Motor neuron (in vitro differentiated cells): Measurements from ENCODE around the gene NIFK. TPM values are rescaled to one million over a fixed set of nuclear protein-coding genes. Genes with fewer than 3 reads are reported as not detected.
"Not testable (repeated sequence)": the region's sequence is repeated elsewhere in the genome, so short reads cannot be mapped to it uniquely, and the experiment has no call there.

Experiments used
- ATAC-seq, 8 experiments: fragments of 200-7000 bp; cut with Tn5 transposase; replicated peaks in 6 of 8; 2 replicates each; pipeline ENCODE4 v1.8.0; 2021; ENCODE audit warnings: mild to moderate bottlenecking in 8 of 8, moderate library complexity in 8 of 8
- H3K27ac ChIP-seq, 2 donors: fragments of 250-450 bp; sonication (Bioruptor Pico); 2 replicates each; pipeline ENCODE4 v1.9.0; 2021; ENCODE audit warnings: antibody characterized with exemption in 2 of 2, mild to moderate bottlenecking in 2 of 2, moderate library complexity in 1 of 2
- H3K4me1 ChIP-seq, 2 donors: fragments of 250-450 bp; sonication (Bioruptor Pico); replicated peaks in 1 of 2; 2 replicates each; pipeline ENCODE4 v1.6.1; 2021; ENCODE audit warnings: antibody characterized with exemption in 2 of 2, mild to moderate bottlenecking in 2 of 2, moderate library complexity in 1 of 2
- H3K4me3 ChIP-seq, 5 donors: fragments of 250-450 bp; sonication (Bioruptor Pico); 2 replicates each; pipeline ENCODE4 v1.9.0; 2021; ENCODE audit warnings: antibody characterized with exemption in 5 of 5, mild to moderate bottlenecking in 5 of 5, moderate library complexity in 4 of 5
- WGBS, 10 experiments: fragments of 450-650 bp; shearing (Covaris generic); methylation state at CpG; one replicate each; pipeline ENCODE4 v1.0.0; 2022; 5-methylcytosine and 5-hydroxymethylcytosine counted together
- in situ Hi-C, 9 experiments: fragments of 400-800 bp; cut with MboI; loops; one replicate each; pipeline ENCODE4 v1.15.0; 2021; ENCODE audit warnings: low sequenced_read_pairs in 9 of 9, low pct_unique_long_range_greater_than_20kb in 2 of 9; ENCODE audit not compliant: unreplicated experiment in 9 of 9
- total RNA-seq, 8 experiments: library from RNA; unstranded; fragments of 300-600 nt; gene quantifications; 2 replicates each; pipeline versions ENCODE4 v1.2.3 to v1.2.4, GENCODE V29; 2022

Gene NIFK
- total RNA-seq, 8 experiments from 2014 or later: 34.1 to 106 (median 60.4) TPM

DNA sequence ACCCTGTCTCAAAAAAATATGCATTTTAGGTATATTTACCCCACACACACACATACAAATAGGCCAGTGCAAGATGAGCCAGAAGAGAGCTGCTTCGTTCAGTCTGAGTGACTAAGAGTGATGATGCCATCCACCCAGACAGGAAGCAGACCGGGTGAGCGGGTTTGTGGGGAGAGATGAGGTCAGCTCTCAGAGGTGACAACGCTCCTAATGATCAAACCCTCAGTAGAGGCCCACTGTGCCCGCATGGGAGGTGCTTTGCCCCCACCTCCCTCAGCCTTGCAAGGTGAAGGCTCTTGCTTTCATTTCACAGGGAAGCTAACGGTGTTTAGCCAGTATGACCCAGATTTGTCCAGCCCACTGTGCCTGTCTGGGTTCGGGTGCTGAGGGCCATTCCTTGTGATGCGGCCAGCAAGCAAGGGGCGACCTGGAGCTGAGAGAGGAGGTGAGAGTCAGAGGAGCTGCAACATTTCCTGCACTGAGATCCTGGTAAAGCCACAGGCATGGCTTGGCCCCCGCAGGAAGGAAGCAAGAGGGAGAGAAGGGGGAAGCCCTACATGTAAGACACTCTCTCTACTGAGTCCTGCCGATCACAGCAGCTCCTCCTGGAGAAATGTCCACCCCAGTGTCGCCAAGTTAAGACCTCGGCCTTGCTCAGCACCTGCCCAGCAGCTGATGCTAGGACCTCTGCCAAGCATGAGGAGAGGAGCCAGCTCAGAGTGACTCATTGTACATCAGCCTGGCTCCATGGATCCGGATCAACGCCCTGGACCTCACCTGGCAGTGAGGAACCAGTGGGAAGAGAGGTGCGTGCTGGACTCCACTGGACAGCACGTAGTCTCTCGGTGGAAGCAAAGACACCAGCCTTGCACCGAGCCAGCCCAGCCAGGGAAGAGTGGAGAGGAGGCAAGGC lies 37.0 kb downstream of the NIFK start:
- H3K4me1 ChIP-seq: peaks cover 0 to 10% of the 10 kb centered on the region in 2 donors
- peak; percentile 63 to 98 (median 98) for ATAC-seq
- 9 to 87% (median 51%) methylated on average over 1 to 13 of the region's 19 CpGs; no CpG with 5 or more reads in 3 of the 10 experiments for WGBS, 10 experiments
- H3K27ac ChIP-seq: peak overlapping the region in 1 of 2 donors; percentile 78
- H3K4me3 ChIP-seq: no peak overlapping the region
- in situ Hi-C loops: loop anchor here in 2 of 9 experiments (25.0 kb wide), 3 partner anchors 87 to 312 kb away; partner anchors contain the start of gene RNU4ATAC (in 2 of the 2)

DNA sequence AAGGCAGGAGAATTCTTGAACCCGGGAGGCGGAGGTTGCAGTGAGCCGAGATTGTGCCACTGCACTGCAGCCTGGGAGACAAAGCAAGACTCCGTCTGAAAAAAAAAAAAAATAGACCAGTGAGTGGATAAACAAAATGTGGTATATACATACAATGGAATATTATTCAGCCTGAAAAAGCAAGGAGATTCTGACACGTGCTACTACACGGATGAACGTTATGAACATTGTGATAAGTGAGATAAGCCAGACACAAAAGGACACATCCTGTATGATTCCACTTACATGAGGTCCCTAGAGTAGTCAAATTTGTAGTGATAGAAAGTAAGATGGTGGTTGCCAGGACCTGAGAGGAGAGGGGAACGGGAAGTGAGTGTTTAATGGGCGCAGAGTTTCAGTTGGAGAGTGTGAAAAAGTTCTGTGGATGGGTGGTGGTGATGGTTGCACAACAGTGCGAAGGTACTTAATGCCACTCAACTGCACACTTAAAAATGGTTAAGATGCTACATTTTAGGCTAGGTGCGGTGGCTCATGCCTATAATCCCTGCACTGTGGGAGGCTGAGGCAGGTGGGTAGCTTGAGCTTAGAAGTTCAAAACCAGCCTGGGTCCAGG lies 38.3 kb downstream of the NIFK start:
- no peak overlapping the region for H3K27ac ChIP-seq
- no peak overlapping the region for H3K4me3 ChIP-seq
- in situ Hi-C loops: no loop called here
- ATAC-seq: no peak
- 81 to 100% (median 92%) methylated on average over 2 to 10 of the region's 11 CpGs for WGBS, 10 experiments
- peaks cover 0 to 10% of the 10 kb centered on the region in 2 donors for H3K4me1 ChIP-seq

DNA sequence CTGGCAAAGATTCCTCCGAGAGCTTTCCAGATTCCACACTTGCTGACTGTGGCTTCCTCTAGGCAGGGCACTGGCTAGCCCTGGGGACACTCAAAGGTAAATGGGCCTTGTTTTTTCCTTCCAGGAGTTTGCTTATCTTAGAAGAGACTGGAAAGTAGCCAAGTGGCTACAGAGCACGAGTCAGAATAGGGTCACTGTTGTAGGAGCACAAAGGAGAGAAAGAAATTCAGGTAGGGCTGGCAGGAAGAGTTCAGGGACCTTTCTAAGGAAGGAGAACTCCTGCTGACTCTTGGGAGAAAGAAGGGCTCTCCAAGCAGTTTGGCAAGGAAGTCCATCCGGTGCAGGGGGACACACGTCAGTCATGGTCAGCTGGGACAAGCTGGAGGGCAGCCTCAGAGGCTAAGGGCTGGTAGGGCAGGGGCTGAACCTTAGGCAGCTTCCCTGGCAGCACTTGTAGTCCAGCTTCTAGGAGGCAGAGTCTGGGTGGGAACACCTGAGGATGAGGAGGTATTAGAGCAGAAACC lies 39.5 kb downstream of the NIFK start:
- no peak overlapping the region for H3K27ac ChIP-seq
- in situ Hi-C loops: no loop called here
- whole genome bisulfite sequencing, 10 experiments: 0 to 100% (median 69%) methylated on average over 1 to 4 of the region's 4 CpGs; no CpG with 5 or more reads in 3 of the 10 experiments
- ATAC-seq: no peak
- peaks cover 0 to 10% of the 10 kb centered on the region in 2 donors for H3K4me1 ChIP-seq
- no peak overlapping the region for H3K4me3 ChIP-seq

DNA sequence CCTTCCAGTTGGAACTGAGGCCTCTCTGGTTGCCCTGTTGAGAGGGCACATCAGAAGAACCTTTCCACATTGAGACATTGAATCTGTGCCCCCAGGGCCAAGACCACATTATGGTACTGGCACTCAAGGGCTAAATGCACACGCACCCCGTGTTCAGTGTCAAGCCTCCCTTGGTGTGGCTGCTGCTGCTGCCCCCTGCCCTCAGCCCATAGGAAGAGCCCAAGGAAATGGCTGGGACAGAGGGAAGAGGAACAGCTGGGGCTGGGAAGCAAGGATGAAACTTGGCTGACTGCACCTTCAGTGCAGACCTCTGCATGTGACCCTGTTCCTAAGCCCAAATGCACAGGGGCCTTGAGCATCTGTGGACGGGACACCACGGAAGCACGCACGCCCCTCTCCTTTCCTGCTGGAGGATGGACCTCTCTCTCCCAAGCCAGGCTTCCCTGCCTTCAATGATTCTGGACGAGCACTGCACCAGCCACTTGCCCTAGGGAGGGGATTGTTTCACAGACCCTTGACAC lies 40.2 kb downstream of the NIFK start:
- Histone ChIP-seq H3K4me1 (peaks cover 0 to 10% of the 10 kb centered on the region in 2 donors), H3K4me3 (no peak overlapping the region), H3K27ac (no peak overlapping the region)
- no peak for ATAC-seq
- WGBS, 10 experiments: 74 to 100% (median 80%) methylated on average over 1 to 4 of the region's 7 CpGs; no CpG with 5 or more reads in 6 of the 10 experiments
- in situ Hi-C loops: no loop called here

DNA sequence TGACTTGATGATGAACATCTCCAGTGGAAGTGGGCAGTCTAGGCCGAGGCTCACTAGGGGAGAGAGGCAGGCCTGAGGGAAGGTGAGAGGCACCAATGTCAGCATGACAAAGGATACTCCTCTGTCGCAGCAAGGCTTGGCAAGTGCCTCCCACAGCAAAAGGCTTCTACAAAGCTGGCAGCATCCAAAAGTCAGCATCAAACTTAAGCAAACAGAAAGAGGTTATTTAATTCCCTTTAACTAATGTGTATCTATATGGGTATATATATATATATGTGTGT lies 41.6 kb downstream of the NIFK start:
- 20 to 100% (median 37%) methylated on average over 1 of the region's 2 CpGs; no CpG with 5 or more reads in 6 of the 10 experiments for WGBS, 10 experiments
- in situ Hi-C loops: no loop called here
- no peak for ATAC-seq

DNA sequence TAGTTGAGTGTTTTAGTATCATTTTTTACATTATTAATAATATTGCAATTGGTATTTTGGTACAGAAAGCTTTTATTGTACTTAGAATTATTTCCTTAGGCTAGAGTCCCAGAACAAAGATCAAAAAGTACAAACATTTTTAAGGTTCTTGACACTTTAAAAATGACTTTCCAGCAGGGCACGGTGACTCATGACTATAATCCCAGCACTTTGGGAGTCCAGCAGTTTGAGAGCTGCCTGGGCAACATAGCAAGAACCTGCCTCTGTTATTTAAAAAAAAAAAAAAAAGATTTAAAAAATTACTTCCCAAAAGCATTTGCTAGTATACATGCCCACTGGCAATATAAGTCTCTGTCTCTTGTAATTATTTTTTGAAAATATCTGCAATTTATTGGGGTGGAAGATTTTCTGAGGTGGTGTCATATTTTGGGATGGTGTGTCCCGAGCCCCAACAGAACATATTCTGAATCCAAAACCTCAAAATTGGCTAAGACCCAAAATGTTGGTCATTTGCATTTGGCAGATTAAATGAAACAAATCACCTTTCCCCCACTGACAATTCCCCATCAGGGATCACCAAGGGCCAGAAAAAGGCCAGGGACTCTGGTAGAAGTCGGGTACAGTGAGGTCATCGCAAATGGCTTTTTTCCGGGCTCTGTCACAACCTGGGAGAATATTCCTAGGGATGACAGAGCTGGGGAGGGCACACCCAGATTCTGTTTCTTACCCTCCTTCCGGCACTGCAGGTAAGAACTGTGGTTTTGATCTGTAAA lies 42.1 kb downstream of the NIFK start:
- no peak overlapping the region for H3K27ac ChIP-seq
- peaks cover 0 to 11% of the 10 kb centered on the region in 2 donors for H3K4me1 ChIP-seq
- WGBS, 10 experiments: 38 to 100% (median 79%) methylated on average over 1 to 6 of the region's 6 CpGs; no CpG with 5 or more reads in 2 of the 10 experiments
- in situ Hi-C loops: no loop called here
- no peak overlapping the region for H3K4me3 ChIP-seq
- ATAC-seq: peak in 3 of 8 experiments; percentile 3 to 29 (median 26)

More for the DNA sequence above, 41.6 kb downstream of the NIFK start:
- Histone ChIP-seq H3K4me3 (no peak overlapping the region), H3K4me1 (peaks cover 0 to 10% of the 10 kb centered on the region in 2 donors), H3K27ac (no peak overlapping the region)

DNA sequence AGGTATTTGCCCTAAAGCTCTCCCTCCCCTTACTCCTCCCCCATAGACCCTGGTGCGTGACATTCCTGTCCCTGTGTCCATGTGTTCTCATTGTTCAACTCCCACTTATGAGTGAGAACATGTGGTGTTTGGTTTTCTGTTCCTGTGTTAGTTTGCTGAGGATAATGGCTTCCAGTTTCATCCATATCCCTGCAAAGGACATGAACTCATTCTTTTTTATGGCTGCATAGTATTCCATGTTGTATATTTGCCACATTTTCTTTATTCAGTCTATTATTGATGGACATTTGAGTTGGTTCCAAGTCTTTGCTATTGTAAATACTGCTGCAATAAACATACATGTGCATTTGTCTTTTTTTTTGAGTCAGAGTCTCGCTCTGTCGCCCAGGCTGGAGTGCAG lies 46.1 kb downstream of the NIFK start:
- H3K4me1 ChIP-seq, in situ Hi-C loops: not testable (repeated sequence)
- 50 to 100% (median 78%) methylated on average over 1 to 3 of the region's 3 CpGs; no CpG with 5 or more reads in 6 of the 10 experiments for WGBS, 10 experiments

DNA sequence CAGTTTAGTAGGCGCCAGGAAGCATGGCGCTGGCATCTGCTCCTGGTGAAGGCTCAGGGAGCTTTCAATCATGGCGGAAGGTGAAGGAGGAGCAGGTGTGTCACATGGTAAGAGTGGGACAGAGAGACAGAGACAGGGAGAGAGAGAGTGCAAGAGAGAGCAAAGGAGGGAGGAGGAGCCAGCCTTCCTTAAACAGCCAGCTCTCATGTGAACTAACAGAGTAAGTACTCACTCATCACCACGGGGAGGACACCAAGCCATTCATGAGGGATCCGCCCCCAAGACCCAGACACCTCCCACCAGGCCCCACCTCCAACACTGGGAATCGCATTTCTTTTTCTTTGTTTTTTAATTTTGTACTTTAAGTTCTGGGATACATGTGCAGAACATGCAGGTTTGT lies 46.6 kb downstream of the NIFK start:
- Histone ChIP-seq H3K4me3 (no peak overlapping the region), H3K27ac (peak overlapping the region in 1 of 2 donors; percentile 55), H3K4me1 (peaks cover 2 to 6% of the 10 kb centered on the region in 2 donors)
- ATAC-seq: peak in 2 of 8 experiments; percentile 12 to 33
- in situ Hi-C loops: no loop called here
- WGBS, 10 experiments: 40 to 100% (median 82%) methylated on average over 1 to 4 of the region's 6 CpGs; no CpG with 5 or more reads in 2 of the 10 experiments

More for the DNA sequence above, 46.1 kb downstream of the NIFK start:
- H3K27ac ChIP-seq, ATAC-seq, H3K4me3 ChIP-seq: not testable (repeated sequence)

DNA sequence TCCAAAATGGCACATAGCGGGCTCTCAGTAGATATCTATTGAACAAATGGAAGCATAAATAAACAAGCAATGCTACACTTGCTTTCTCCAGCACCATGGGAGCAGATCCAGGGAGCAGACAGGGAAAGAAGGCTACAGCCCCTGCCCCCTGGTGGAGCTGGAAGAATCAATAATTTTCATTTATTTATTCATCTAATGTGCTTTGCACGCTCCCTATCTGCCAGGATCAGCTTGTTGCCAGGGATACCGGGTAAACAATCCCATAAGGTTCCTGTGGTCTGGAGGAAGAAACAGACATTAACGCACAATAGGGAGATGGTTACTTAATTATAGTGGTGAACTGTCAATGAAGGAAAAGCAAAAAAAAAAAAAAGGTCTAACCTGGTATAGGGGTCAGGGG lies 47.3 kb downstream of the NIFK start:
- Histone ChIP-seq H3K27ac (peak overlapping the region in 1 of 2 donors; percentile 55), H3K4me1 (peaks cover 2 to 6% of the 10 kb centered on the region in 2 donors), H3K4me3 (no peak overlapping the region)
- in situ Hi-C loops: no loop called here
- 8 to 100% (median 65%) methylated on average over 1 to 4 of the region's 4 CpGs for WGBS, 10 experiments
- ATAC-seq: peak; percentile 55 to 96 (median 68)

DNA sequence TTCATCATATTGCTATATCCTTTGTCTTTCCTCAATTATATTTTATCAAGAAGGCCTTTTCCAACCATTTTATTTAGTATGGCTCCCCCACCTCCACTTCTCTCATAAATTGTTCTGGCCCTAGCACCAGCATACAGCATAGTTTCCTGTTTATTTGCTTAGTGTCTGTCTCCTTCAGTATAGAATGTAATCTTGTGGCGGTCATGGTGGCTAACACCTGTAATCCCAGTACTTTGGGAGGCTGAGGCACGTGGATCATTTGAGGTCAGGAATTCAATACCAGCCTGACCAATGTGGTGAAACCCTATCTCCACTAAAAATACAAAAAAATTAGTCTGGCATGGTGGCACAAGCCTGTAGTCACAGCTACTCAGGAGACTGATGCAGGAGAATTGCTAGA lies 47.9 kb downstream of the NIFK start:
- in situ Hi-C loops: no loop called here
- Histone ChIP-seq H3K27ac (no peak overlapping the region), H3K4me3 (no peak overlapping the region), H3K4me1 (peaks cover 2 to 6% of the 10 kb centered on the region in 2 donors)
- 67 to 100% (median 89%) methylated on average over 1 to 2 of the region's 2 CpGs; no CpG with 5 or more reads in 4 of the 10 experiments for WGBS, 10 experiments
- ATAC-seq: no peak

DNA sequence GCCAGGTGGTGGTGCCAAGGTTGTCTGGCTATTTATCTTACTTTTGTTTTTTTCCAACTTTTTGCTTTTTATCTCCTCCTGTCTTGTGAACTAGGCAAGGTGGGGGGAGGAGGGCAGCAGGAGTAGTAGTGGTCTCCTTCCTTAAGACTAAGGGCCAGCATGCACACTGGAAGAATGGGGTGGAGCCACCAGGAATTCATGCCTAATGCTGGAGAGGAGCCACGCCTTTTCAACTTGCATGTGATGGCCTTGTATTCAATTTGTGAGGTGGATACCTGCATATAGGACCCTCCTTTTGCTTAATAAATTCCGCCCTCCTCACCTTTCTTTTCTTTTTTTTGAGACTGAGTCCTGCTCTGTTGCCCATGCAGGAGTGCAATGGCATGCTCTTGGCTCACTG lies 49.8 kb downstream of the NIFK start:
- in situ Hi-C loops: no loop called here
- 18 to 100% (median 67%) methylated on average over 1 to 2 of the region's 2 CpGs; no CpG with 5 or more reads in 3 of the 10 experiments for WGBS, 10 experiments
- ATAC-seq: peak in 3 of 8 experiments; percentile 20 to 84 (median 28)
- Histone ChIP-seq H3K27ac (no peak overlapping the region), H3K4me1 (peaks cover 2 to 6% of the 10 kb centered on the region in 2 donors), H3K4me3 (no peak overlapping the region)

DNA sequence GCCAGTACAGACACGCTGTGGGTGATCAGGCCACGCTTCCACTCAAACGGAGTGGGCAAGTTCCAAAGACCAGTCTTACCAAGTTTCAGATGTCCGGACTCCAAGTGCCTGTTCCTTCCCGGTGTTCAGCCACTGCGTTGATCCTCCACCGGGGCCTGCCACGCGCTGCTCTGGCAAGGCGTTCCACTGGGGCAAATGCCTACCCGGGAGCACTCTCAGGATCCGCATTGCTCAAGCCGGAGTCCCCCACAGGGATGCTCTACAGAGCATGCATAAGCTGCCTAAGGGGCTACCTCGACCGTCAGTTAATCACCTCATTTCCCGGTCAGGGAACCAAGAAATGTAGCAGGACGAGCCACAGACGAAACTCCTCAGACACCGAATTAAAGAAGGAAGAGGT lies 50.5 kb downstream of the NIFK start:
- peaks cover 2 to 6% of the 10 kb centered on the region in 2 donors for H3K4me1 ChIP-seq
- in situ Hi-C loops: no loop called here
- WGBS, 10 experiments: 58 to 100% (median 88%) methylated on average over 1 to 12 of the region's 19 CpGs; no CpG with 5 or more reads in 1 of the 10 experiments
- H3K27ac ChIP-seq: no peak overlapping the region
- ATAC-seq: no peak
- H3K4me3 ChIP-seq: no peak overlapping the region
